SU-DHL-6 (cell line): ENCODE measurements around the gene MYO1F.

Source experiments
- H2AFZ ChIP-seq: fragments of 200-600 bp; sonication (generic); 2 replicates; pipeline ENCODE4 v1.6.1; 2014; ENCODE audit warnings: low read depth, mild to moderate bottlenecking, moderate library complexity, mixed read lengths, antibody characterized with exemption, low read length; ENCODE audit not compliant: severe bottlenecking
- H3F3A ChIP-seq: fragments of 200-600 bp; shearing (Covaris generic); 2 replicates; pipeline ENCODE4 v1.6.0; 2016; ENCODE audit warnings: antibody characterized with exemption, mild to moderate bottlenecking; ENCODE audit not compliant: insufficient read depth
- H3K27ac ChIP-seq: fragments of 200-600 bp; sonication (generic); 2 replicates; pipeline ENCODE4 v1.5.1; 2016; ENCODE audit warnings: low read depth, mild to moderate bottlenecking, low read length, moderate library complexity, mixed read lengths
- H3K27me3 ChIP-seq: fragments of 200-600 bp; sonication (generic), shearing (Covaris generic); 2 replicates; pipeline ENCODE4 v1.6.0; 2014; ENCODE audit warnings: mild to moderate bottlenecking, low read length
- H3K36me3 ChIP-seq: fragments of 200-600 bp; sonication (generic); 2 replicates; pipeline ENCODE4 v1.6.1; 2014; ENCODE audit warnings: mild to moderate bottlenecking, low read length, mixed read lengths
- H3K4me2 ChIP-seq: fragments of 300-600, 200-600 bp; shearing (Covaris generic), sonication (generic); 2 replicates; pipeline ENCODE4 v1.6.0; 2014; ENCODE audit warnings: low read length, low read depth, mild to moderate bottlenecking; ENCODE audit not compliant: poor library complexity, severe bottlenecking
- H3K4me3 ChIP-seq: fragments of 200-600 bp; sonication (generic); 2 replicates; pipeline ENCODE4 v1.5.1; 2014; ENCODE audit warnings: antibody characterized with exemption, low read length, mild to moderate bottlenecking, mixed read lengths; ENCODE audit not compliant: insufficient read depth, poor library complexity, severe bottlenecking
- H3K79me2 ChIP-seq: fragments of 200-600 bp; sonication (generic); 2 replicates; pipeline ENCODE4 v1.6.1; 2014; ENCODE audit warnings: mild to moderate bottlenecking, low read length, moderate library complexity; ENCODE audit not compliant: insufficient read depth
- H3K9ac ChIP-seq: fragments of 200-600 bp; sonication (generic); 2 replicates; pipeline ENCODE4 v1.7.0; 2014; ENCODE audit warnings: mild to moderate bottlenecking, low read length
- H3K9me2 ChIP-seq: fragments of 200-600 bp; sonication (generic); replicated peaks from 2 replicates; pipeline ENCODE4 v1.6.1; 2014; ENCODE audit warnings: low read length; ENCODE audit not compliant: insufficient read depth
- H3K9me3 ChIP-seq: fragments of 200-600 bp; sonication (generic); 2 replicates; pipeline ENCODE4 v1.6.1; 2014; ENCODE audit warnings: low read length, mixed read lengths; ENCODE audit not compliant: insufficient read depth
- H4K20me1 ChIP-seq: fragments of 200-600 bp; sonication (generic); 2 replicates; pipeline ENCODE4 v1.6.1; 2014; ENCODE audit warnings: low read depth, mild to moderate bottlenecking, antibody characterized with exemption, low read length, moderate library complexity, mixed read lengths
- CTCF ChIP-seq: fragments of 200-600 bp; sonication (generic); IDR thresholded peaks from one replicate; pipeline ENCODE4 v1.5.1; 2017; ENCODE audit warnings: antibody characterized with exemption, mild to moderate bottlenecking, low read length, moderate library complexity; ENCODE audit not compliant: insufficient read depth, poor library complexity, severe bottlenecking
- EZH2phosphoT487 ChIP-seq: fragments of 200-600 bp; sonication (generic), shearing (Covaris generic); conservative IDR thresholded peaks from 2 replicates; pipeline ENCODE4 v1.6.1; 2018; ENCODE audit warnings: mild to moderate bottlenecking, antibody characterized with exemption, low read length, moderate library complexity, mixed read lengths

The MYO1F gene

DNA sequence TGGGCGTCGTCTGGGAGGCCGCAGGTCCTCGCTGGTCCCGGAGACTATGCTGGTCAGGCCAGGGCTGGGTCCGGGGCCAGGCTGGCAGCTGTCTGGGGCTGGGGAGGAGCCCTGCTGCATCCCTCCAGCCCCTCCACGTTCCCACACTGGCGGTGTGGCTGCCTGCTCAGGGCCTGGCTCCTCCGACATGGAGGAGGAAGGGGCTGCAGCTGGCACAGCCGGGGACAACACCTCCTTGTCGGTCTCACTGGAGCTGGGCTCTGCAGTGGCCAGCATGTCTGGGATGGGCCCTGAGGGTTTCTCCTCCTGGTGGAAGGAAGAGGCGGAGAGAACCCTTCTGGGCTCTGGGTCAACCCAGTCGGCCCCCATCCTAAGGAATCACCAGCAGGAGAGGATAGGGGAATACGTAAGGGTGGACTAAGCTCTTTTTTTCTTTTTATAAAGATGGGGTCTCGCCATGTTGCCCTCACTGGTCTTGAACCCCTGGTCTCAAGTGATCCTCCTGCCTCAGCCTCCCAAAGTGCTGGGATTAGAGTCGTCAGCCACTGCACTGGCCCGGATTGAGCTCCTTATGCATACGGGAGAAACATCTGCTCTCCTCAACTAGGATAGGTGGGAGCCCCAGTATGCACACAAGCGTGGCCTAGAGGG is 64.1 kb downstream of the MYO1F start:
- Histone ChIP-seq H3K9me3 (no peaks in the 10 kb centered on the region), H4K20me1 (no peaks in the 10 kb centered on the region), H3K36me3 (no peaks in the 10 kb centered on the region), H3K9me2 (no peaks in the 10 kb centered on the region), H2AFZ (peak overlapping the region; percentile 58), H3K9ac (peak overlapping the region; percentile 79), H3F3A (no peaks in the 10 kb centered on the region), H3K79me2 (peaks cover 7% of the 10 kb centered on the region; the same call in 1 of the 2 replicates), H3K4me2 (peak overlapping the region; percentile 89), H3K27ac (peak overlapping the region; percentile 80), H3K4me3 (peak overlapping the region; percentile 62), H3K27me3 (no peaks in the 10 kb centered on the region)
- TF ChIP-seq CTCF (no peak), EZH2phosphoT487 (no peak)

DNA sequence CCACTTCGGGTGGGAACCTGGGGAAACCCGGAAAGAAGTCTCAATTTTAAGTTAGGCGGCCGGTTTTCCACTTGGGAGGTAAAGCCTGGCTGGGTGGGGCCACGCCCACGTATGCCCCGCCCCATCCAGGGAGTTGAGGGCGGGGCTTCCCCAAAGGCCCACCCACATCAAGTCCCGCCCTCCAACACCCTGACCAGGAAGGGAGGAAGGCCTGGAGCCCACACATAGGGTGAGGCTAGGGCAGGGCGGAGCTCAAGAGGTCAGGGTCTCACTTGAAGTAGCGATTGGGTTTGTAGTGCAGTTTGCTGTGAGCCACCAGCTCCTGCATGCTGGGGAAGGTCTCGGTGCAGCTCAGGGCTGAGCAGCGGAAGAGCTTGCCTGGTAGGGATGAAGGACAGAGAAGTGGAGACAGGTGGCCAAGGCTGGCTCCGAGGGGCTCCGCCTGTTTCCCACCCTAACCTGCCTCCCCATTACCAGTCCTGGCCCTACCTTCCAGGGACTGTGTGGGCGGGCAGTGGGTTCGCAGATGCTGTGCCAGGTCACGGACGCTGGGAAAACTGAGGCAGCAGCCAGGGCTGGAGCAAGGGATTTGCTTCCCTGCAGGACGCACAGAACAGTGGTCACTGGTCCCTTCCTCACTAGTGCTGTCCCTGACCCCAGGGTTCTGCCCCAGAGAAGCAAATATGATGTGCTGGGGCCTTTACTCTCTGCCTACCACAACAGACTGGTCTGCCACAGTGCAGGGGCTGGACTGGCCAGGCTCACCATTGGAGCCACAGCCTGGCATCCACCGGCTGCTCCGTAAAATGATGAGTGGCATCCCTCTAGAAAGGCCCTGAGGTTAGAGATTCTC is 64.9 kb downstream of the MYO1F start:
- Histone ChIP-seq H3K27ac (no peak overlapping the region), H3K9me2 (no peaks in the 10 kb centered on the region), H4K20me1 (no peaks in the 10 kb centered on the region), H3K4me3 (no peak overlapping the region), H3K9me3 (no peaks in the 10 kb centered on the region), H3K9ac (no peak overlapping the region; the same call in 1 of the 2 replicates), H3K27me3 (no peaks in the 10 kb centered on the region), H3K36me3 (no peaks in the 10 kb centered on the region), H3K79me2 (peaks cover 7% of the 10 kb centered on the region; the same call in 1 of the 2 replicates), H3F3A (no peaks in the 10 kb centered on the region), H3K4me2 (no peak overlapping the region), H2AFZ (no peak overlapping the region)
- TF ChIP-seq EZH2phosphoT487: no peak
- no peak for TF ChIP-seq CTCF

DNA sequence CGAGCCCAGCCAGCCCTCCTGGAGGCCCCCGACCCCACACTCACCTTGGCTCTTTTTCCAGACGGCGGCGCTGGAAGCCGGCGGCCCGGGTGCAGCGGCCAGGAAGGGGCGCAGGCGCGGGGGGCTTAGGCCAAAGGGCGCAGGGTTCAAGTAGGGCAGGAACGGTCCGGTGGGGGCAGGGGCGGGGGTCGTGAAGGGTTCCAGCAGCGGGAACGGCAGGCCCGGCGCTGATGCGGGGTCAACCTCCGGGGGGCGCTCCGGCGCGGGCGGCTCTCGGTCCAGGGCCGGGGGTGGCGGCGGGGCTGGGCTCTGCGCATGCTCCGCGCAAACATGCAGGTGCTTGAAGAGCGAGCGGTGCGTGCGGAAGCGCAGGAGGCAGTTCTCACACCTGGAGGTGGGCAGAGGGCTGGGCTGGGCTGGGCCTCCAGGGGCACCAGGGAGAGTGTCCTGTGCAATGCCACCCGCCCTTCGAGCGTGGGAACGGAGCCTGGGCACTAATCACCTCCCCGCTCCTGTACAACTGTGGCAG is 65.6 kb downstream of the MYO1F start:
- Histone ChIP-seq H3K9me2 (no peaks in the 10 kb centered on the region), H2AFZ (no peak overlapping the region), H3K79me2 (peaks cover 7% of the 10 kb centered on the region; the same call in 1 of the 2 replicates), H4K20me1 (no peaks in the 10 kb centered on the region), H3K27ac (no peak overlapping the region), H3K9ac (no peak overlapping the region), H3K27me3 (no peaks in the 10 kb centered on the region), H3K9me3 (no peaks in the 10 kb centered on the region), H3K36me3 (no peaks in the 10 kb centered on the region), H3K4me2 (no peak overlapping the region), H3K4me3 (no peak overlapping the region), H3F3A (no peaks in the 10 kb centered on the region)
- no peak for TF ChIP-seq EZH2phosphoT487
- TF ChIP-seq CTCF: no peak
